Measurements from ENCODE around the gene LAMA2. TPM values are rescaled to one million over a fixed set of nuclear protein-coding genes. Genes with fewer than 3 reads are reported as not detected.

The LAMA2 gene
- total and polyA plus RNA-seq, 3 donors from 2014 or later, result 25.9 to 94.8 (median 56.0) TPM

- no peak for TF ChIP-seq CTCF (IDR thresholded peaks at IDR 0.05)
- TF ChIP-seq POLR2A (IDR thresholded peaks at IDR 0.05), result no peak
- WGBS, 2 donors, result 43 to 70% methylated on average over 1 of the region's 1 CpG
- H3K27ac ChIP-seq, result peak overlapping the region in 1 of 2 donors; percentile 44
Observed at GRCh38 chr6:129105035-129105434, 222.1 kb downstream of the LAMA2 start.

DNA sequence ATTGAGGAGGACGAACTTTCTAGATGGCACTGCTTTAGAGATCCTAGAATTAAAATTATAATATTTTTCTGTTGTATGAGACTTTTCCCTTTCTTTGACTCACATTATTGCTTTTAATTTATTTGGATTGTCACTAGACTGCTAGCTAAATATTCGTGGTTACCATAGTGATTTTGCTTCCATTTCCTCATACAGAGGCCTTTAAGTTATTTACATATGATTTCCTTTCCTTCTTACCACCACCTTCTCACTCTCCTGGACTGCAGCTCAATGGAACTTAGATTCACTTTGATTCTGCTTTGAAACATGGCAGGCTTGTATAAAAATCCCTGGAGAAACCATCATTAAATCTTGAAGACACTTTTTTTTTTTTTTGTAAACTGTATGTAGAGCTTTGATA lies 222.9 kb downstream of the LAMA2 start:
- Histone ChIP-seq H3K9me3 (no peaks in the 10 kb centered on the region), H3K36me3 (ENCODE audit: low read depth, missing control alignments) (no peaks in the 10 kb centered on the region), H3K4me3 (no peak overlapping the region), H3K27ac (peak overlapping the region in 1 of 2 donors; percentile 44), H3K4me1 (peaks cover 12% of the 10 kb centered on the region), H3K27me3 (no peaks in the 10 kb centered on the region)
- 78 to 84% methylated on average over 2 of the region's 2 CpGs for WGBS, 2 donors
- DNase-seq, result no peak
- no peak for TF ChIP-seq CTCF (IDR thresholded peaks at IDR 0.05)
- TF ChIP-seq POLR2A (IDR thresholded peaks at IDR 0.05), result no peak
- intact Hi-C loops (cut with DNase I; ENCODE audit: low total_unique reads), result no loop called here

More at GRCh38 chr6:129105035-129105434, 222.1 kb downstream of the LAMA2 start:
- Histone ChIP-seq H3K9me3 (no peaks in the 10 kb centered on the region), H3K4me1 (peaks cover 6% of the 10 kb centered on the region), H3K4me3 (no peak overlapping the region), H3K27me3 (no peaks in the 10 kb centered on the region), H3K36me3 (ENCODE audit: low read depth, missing control alignments) (no peaks in the 10 kb centered on the region)
- DNase-seq, result no peak
- intact Hi-C loops (cut with DNase I; ENCODE audit: low total_unique reads), result no loop called here

DNA sequence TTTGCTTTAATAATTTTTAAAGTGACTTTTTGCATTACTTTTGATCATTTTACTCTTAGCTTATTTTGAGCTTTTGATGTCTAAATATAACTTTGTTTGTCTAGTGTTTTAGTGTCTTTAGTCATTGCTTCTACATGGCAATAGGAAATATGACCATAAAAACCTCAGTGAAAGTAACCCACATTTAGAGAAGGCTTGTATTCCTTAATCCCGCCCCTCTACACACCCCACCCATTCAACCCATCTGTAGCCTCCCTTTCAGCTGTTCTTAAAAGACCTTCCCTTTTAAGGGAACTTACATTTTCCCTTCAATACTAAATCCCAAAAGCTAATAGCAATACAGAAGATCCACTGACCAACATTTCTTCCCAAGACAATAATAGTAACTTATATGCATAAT lies 225.4 kb downstream of the LAMA2 start:
- 0 to 39% methylated on average over 1 of the region's 1 CpG for WGBS, 2 donors
- no peaks in the 10 kb centered on the region for H3K27me3 ChIP-seq
- intact Hi-C loops (cut with DNase I; ENCODE audit: low total_unique reads), result no loop called here
- H3K4me3 ChIP-seq, result no peak overlapping the region
- H3K4me1 ChIP-seq, result peaks cover 29% of the 10 kb centered on the region
- no peak for TF ChIP-seq POLR2A (IDR thresholded peaks at IDR 0.05)
- TF ChIP-seq CTCF (IDR thresholded peaks at IDR 0.05), result no peak
- H3K9me3 ChIP-seq, result no peaks in the 10 kb centered on the region
- no peak for DNase-seq
- no peaks in the 10 kb centered on the region for H3K36me3 ChIP-seq (ENCODE audit: low read depth, missing control alignments)
- H3K27ac ChIP-seq, result no peak overlapping the region

DNA sequence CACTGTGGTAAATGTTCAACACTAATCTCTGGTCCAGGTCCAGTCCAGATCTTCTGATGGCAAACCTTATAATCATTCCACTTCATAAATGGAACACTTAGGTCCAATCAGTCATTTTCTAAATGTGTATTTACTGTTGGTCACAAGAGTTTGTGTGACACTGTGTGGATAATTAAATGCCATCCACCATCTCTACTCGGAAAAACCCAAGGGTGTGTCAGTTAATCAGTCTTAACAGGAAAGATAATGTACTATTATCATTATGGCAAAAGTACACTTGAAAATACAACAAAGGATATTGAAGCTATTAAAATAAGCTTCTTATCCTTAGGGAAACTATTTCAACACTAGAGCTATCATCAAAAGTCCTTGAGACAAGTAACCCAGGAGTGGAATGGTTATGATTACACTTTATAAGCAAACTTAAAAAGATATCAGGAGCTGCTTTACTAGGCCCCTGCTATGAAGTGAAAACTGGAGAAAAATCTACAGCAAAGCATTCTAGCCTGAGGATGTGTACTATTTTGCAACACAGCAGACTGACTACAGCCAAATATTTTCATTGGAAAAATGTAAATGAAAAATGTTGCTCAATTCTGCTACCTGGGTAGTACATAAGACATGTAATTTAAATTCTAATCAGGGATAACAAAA lies 227.9 kb downstream of the LAMA2 start:
- no peak overlapping the region for H3K4me3 ChIP-seq
- H3K36me3 ChIP-seq (ENCODE audit: low read depth, missing control alignments), result no peaks in the 10 kb centered on the region
- peaks cover 53% of the 10 kb centered on the region for H3K4me1 ChIP-seq
- intact Hi-C loops (cut with DNase I; ENCODE audit: low total_unique reads), result no loop called here
- H3K27me3 ChIP-seq, result no peaks in the 10 kb centered on the region
- H3K9me3 ChIP-seq, result no peaks in the 10 kb centered on the region
- no peak for TF ChIP-seq CTCF (IDR thresholded peaks at IDR 0.05)
- no peak for TF ChIP-seq POLR2A (IDR thresholded peaks at IDR 0.05)
- 26 to 71% methylated on average over 1 of the region's 1 CpG for WGBS, 2 donors
- H3K27ac ChIP-seq, result peak overlapping the region; percentile 56 to 78
- DNase-seq, result no peak

DNA sequence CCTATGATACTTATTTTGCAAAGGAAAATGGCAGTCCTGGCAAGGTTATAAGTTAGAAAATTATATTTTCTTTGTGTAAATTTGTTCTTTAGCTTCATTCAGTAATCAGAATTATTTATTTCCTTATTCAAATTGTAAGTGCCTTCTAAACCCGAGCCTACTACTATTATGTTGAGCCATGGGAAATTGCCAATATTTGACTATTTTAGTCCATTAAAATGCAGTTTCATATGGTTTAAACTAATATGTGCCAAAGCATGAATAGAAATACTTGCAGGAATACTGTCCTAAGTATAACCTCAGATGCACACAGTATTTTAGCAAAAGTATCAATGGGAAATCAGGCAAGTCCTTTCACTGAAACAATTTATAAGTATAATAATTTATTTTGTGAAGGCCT lies 228.4 kb downstream of the LAMA2 start:
- intact Hi-C loops (cut with DNase I; ENCODE audit: low total_unique reads), result no loop called here
- Histone ChIP-seq H3K4me1 (peaks cover 56% of the 10 kb centered on the region), H3K9me3 (no peaks in the 10 kb centered on the region), H3K4me3 (no peak overlapping the region), H3K36me3 (ENCODE audit: low read depth, missing control alignments) (no peaks in the 10 kb centered on the region), H3K27me3 (no peaks in the 10 kb centered on the region), H3K27ac (peak overlapping the region; percentile 56 to 78)
- no peak for DNase-seq
- 62 to 73% methylated on average over 1 of the region's 1 CpG for WGBS, 2 donors
- TF ChIP-seq CTCF (IDR thresholded peaks at IDR 0.05) (no peak), POLR2A (IDR thresholded peaks at IDR 0.05) (no peak)

All from testis (tissue), 3 donors.